HG03439 (cell line): ENCODE data around the gene TECRL.

Experiments used
- ATAC-seq: cut with Tn5 transposase; IDR thresholded peaks from one replicate; pipeline ENCODE4 v1.9.1; 2021; ENCODE audit warnings: mild to moderate bottlenecking, moderate library complexity; ENCODE audit not compliant: unreplicated experiment

The TECRL gene

DNA sequence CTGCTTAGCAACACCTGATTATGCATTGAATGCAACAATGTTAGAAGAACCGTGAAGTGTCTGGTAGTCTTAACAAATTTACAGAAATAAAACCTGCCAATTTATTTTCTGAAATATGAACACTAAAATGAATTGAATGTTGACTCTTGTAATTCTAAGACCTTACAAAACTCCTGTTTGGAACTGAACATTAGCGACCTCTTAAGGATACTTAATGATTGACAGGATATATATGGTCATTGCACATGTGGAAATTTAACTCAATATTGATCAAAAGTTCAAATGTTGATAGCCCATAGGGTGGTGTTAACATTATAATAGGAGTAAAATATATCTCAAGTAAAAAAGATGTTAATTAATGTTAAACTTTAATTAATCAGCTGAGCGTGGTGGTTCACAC is 79.1 kb downstream of the TECRL start:
- no peak for ATAC-seq

DNA sequence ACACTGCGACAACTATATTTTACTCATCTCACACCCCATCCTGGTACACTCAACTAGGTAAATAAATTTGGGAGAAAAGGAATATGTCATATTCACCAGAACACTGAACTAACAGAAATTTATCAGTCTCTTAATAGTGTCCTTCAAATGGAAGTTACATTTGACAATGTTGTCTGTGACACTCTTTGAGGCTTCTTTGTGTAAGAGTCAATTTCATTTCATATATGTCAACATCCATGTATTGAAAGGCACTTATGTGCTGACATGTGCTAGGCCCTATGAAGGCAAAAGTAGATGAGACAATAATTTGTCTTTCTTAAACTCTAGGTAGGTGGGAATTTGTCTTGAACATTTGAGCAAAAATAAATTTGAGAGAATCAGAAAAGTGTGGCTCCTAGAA is 82.0 kb downstream of the TECRL start:
- no peak for ATAC-seq

- no peak for ATAC-seq
Measured at GRCh38 chr4:64326507-64326906, 82.7 kb downstream of the TECRL start.

- no peak for ATAC-seq
Measured at GRCh38 chr4:64306255-64306565, 103.0 kb downstream of the TECRL start.

DNA sequence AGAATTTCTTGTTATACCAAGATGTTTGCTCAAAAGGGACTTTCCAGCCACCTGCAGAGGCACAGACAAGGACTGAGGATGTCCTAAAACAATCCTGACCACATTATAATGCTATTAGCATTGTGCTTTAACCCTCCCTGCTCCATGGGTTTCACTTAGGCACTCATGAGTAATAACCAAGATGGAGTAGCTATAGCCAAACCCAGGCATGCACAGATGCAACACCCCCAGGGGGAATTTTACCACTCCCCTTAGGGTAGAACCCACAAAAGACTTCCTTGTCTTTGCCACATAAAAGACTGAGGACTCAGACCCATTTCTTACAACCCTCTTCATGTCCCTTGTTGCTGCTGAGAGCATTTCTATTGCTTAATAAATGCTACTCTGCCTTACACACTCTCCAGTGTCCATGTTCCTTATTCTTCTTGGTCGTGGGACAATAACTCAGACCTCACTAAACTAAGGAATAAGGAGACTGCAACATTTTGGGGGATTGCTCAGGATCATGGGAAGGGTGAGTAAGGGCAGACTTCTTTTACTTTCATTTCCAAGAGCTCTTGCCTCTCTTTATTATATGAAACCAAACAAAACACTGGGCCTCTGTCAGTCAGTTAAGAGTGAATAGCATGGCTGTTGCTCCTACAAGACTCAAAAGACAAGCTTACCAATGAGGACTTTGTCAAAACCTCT is 103.5 kb downstream of the TECRL start:
- ATAC-seq, result no peak

DNA sequence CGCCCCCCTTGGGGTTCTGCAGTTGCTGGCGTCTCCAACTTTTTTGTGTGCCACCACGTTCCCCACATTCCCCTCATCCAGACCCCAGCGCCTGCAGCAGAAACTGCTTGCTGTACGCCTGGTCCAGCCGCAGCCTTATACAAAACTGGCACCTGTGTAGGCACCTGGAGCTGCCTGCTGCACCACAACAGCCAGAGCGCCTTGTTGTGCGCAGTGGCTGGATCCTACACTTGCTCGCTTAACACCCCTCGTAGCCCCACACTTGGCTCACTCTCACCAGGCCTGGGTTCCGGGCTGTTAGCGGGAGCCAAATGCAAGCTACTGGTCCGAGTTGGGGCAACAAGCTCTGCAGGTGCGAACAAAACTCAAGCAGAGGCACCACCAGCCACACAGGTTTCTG is 136.8 kb downstream of the TECRL start:
- no peak for ATAC-seq

GRCh38 chr4:64271601-64272081 is 137.6 kb downstream of the TECRL start:
- ATAC-seq, result no peak

GRCh38 chr4:64266669-64267068 is 142.6 kb downstream of the TECRL start:
- ATAC-seq, result no peak

- no peak for ATAC-seq
Measured at GRCh38 chr4:64266263-64266662, 143.0 kb downstream of the TECRL start.

GRCh38 chr4:64251781-64252180 is 157.5 kb downstream of the TECRL start:
- ATAC-seq, result no peak

DNA sequence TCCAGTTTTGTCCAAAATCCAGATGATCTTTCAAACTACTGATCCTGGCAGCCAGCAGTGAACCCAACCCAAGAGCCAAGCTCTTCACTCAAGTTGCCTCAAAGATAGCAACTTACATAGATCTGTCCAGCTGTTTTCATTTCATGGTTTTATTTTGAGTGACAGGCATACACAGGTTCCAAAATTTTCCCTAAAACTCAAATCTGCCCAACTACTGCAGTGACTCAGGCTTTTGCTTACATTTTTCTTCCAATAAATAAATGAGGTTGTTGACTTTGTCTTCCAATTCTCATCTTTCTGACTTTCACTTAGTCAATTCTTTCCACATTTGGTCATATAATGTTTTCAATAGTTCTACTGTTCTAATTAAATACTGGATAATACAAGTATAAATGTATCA is 158.8 kb downstream of the TECRL start:
- ATAC-seq, result no peak

GRCh38 chr4:64250061-64250460 is 159.2 kb downstream of the TECRL start:
- no peak for ATAC-seq

DNA sequence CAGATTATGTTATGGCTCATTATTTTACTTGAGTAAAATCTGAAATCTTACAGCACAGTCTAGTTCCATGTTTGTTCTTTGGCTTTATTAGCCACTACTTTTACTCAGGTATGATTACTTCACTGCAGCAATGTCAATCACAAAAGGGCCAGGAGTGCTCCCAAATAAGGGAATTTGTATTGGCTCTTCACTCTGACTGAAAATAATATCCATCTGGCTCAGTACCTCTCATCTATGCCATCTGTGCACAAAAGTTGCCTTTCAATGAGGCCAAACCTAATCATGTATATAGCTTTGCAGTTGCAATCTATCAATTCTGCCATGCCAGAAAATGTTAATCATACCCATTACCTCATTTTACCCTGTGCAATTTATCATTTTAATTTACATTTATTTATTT is 161.1 kb downstream of the TECRL start:
- no peak for ATAC-seq

- ATAC-seq, result no peak
Measured at GRCh38 chr4:64230709-64231310, 178.4 kb downstream of the TECRL start.
